SK-N-SH treated with all-trans-retinoic acid at 6 μM for 48 hours (cell line): ENCODE data around the gene CRIP2.

Experiments
- ATAC-seq: fragments of 200-7000 bp; cut with Tn5 transposase; 3 replicates; pipeline ENCODE4 v1.9.1; 2020; ENCODE audit warnings: mild to moderate bottlenecking, moderate library complexity
- ARNTL ChIP-seq: fragments of 450-650 bp; formaldehyde crosslinking; IDR thresholded peaks from 2 replicates; pipeline ENCODE4 v1.5.0; 2020; ENCODE audit warnings: low read depth, mild to moderate bottlenecking, moderate library complexity, borderline replicate concordance
- BACH2 ChIP-seq: fragments of 250-450 bp; sonication (Bioruptor Pico); IDR thresholded peaks from 2 replicates; pipeline ENCODE4 v1.9.0; 2021; ENCODE audit warnings: mild to moderate bottlenecking, borderline replicate concordance
- CSDC2 ChIP-seq: fragments of 250-450 bp; sonication (Bioruptor Pico); IDR thresholded peaks from 2 replicates; pipeline ENCODE4 v1.5.0; 2020; ENCODE audit warnings: mild to moderate bottlenecking, moderate library complexity
- ESRRG ChIP-seq: fragments of 250-450 bp; sonication (Bioruptor Pico); IDR thresholded peaks from 2 replicates; pipeline ENCODE4 v1.6.1; 2021; ENCODE audit warnings: mild to moderate bottlenecking
- ISL1 ChIP-seq: fragments of 250-450 bp; sonication (Bioruptor Pico); IDR thresholded peaks from 2 replicates; pipeline ENCODE4 v2.1.2; 2022; ENCODE audit warnings: mild to moderate bottlenecking, moderate library complexity
- OSR1 ChIP-seq: fragments of 250-450 bp; sonication (Bioruptor Pico); IDR thresholded peaks from 2 replicates; pipeline ENCODE4 v1.8.0; 2022; ENCODE audit warnings: moderate library complexity, mild to moderate bottlenecking, inconsistent platforms
- RARB ChIP-seq: fragments of 250-450 bp; sonication (Bioruptor Pico); IDR thresholded peaks from 2 replicates; pipeline ENCODE4 v1.8.0; 2021; ENCODE audit warnings: mild to moderate bottlenecking, moderate library complexity
- SNAI2 ChIP-seq: fragments of 250-450 bp; sonication (Bioruptor Pico); IDR thresholded peaks from 2 replicates; pipeline ENCODE4 v1.5.0; 2020; ENCODE audit warnings: mild to moderate bottlenecking, moderate library complexity
- TCF4 ChIP-seq: fragments of 250-450 bp; sonication (Bioruptor Pico); IDR thresholded peaks from 2 replicates; pipeline ENCODE4 v1.8.0; 2021; ENCODE audit warnings: mild to moderate bottlenecking, moderate library complexity, borderline replicate concordance
- TOX ChIP-seq: fragments of 250-450 bp; sonication (Bioruptor Pico); IDR thresholded peaks from 2 replicates; pipeline ENCODE4 v1.8.0; 2021; ENCODE audit warnings: mild to moderate bottlenecking, moderate library complexity, borderline replicate concordance
- ZC3H10 ChIP-seq: fragments of 250-450 bp; sonication (Bioruptor Pico); IDR thresholded peaks from 2 replicates; pipeline ENCODE4 v1.5.1; 2021; ENCODE audit warnings: mild to moderate bottlenecking, moderate library complexity
- ZFP3 ChIP-seq: fragments of 250-450 bp; sonication (Bioruptor Pico); IDR thresholded peaks from 2 replicates; pipeline ENCODE4 v1.5.0; 2020; ENCODE audit warnings: mild to moderate bottlenecking, moderate library complexity
- ZNF565 ChIP-seq: fragments of 450-650 bp; formaldehyde crosslinking; conservative IDR thresholded peaks from 2 replicates; pipeline ENCODE4 v1.5.0; 2020; ENCODE audit warnings: low read depth, mild to moderate bottlenecking, moderate library complexity
- ZNF70 ChIP-seq: fragments of 450-650 bp; formaldehyde crosslinking; IDR thresholded peaks from 2 replicates; pipeline ENCODE4 v1.5.0; 2020; ENCODE audit warnings: mild to moderate bottlenecking, moderate library complexity
- TF ChIP-seq, protein P1 (sequence below): fragments of 250-450 bp; sonication (Bioruptor Pico); IDR thresholded peaks from 2 replicates; pipeline ENCODE4 v1.5.0; 2020; ENCODE audit warnings: mild to moderate bottlenecking, moderate library complexity
- TF ChIP-seq, protein P2 (sequence below): fragments of 250-450 bp; sonication (Bioruptor Pico); IDR thresholded peaks from 2 replicates; pipeline ENCODE4 v1.8.0; 2020; ENCODE audit warnings: mild to moderate bottlenecking, moderate library complexity, borderline replicate concordance
- TF ChIP-seq, protein P3 (sequence below): fragments of 250-450 bp; sonication (Bioruptor Pico); IDR thresholded peaks from 2 replicates; pipeline ENCODE4 v1.8.0; 2021; ENCODE audit warnings: low read depth, mild to moderate bottlenecking, moderate library complexity, borderline replicate concordance

The CRIP2 gene

DNA sequence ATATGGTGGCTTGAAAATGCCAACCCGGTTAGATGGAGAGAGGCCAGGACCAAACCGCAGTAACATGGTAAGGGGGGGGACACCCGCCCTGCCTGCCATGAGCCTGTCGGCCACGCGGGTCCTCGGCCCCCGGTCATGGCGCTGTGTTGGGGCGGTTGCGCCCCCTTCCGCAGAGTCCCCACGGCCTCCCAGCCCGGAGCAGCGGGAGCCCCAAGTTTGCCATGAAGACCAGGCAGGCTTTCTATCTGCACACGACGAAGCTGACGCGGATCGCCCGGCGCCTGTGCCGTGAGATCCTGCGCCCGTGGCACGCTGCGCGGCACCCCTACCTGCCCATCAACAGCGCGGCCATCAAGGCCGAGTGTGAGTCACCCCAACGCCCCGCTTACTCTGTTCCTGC is 10.1 kb upstream of the CRIP2 start:
- TF ChIP-seq, protein P1, sequence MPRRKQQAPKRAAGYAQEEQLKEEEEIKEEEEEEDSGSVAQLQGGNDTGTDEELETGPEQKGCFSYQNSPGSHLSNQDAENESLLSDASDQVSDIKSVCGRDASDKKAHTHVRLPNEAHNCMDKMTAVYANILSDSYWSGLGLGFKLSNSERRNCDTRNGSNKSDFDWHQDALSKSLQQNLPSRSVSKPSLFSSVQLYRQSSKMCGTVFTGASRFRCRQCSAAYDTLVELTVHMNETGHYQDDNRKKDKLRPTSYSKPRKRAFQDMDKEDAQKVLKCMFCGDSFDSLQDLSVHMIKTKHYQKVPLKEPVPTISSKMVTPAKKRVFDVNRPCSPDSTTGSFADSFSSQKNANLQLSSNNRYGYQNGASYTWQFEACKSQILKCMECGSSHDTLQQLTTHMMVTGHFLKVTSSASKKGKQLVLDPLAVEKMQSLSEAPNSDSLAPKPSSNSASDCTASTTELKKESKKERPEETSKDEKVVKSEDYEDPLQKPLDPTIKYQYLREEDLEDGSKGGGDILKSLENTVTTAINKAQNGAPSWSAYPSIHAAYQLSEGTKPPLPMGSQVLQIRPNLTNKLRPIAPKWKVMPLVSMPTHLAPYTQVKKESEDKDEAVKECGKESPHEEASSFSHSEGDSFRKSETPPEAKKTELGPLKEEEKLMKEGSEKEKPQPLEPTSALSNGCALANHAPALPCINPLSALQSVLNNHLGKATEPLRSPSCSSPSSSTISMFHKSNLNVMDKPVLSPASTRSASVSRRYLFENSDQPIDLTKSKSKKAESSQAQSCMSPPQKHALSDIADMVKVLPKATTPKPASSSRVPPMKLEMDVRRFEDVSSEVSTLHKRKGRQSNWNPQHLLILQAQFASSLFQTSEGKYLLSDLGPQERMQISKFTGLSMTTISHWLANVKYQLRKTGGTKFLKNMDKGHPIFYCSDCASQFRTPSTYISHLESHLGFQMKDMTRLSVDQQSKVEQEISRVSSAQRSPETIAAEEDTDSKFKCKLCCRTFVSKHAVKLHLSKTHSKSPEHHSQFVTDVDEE = no peak
- TF ChIP-seq, protein P2, sequence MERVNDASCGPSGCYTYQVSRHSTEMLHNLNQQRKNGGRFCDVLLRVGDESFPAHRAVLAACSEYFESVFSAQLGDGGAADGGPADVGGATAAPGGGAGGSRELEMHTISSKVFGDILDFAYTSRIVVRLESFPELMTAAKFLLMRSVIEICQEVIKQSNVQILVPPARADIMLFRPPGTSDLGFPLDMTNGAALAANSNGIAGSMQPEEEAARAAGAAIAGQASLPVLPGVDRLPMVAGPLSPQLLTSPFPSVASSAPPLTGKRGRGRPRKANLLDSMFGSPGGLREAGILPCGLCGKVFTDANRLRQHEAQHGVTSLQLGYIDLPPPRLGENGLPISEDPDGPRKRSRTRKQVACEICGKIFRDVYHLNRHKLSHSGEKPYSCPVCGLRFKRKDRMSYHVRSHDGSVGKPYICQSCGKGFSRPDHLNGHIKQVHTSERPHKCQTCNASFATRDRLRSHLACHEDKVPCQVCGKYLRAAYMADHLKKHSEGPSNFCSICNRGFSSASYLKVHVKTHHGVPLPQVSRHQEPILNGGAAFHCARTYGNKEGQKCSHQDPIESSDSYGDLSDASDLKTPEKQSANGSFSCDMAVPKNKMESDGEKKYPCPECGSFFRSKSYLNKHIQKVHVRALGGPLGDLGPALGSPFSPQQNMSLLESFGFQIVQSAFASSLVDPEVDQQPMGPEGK (CRISPR knock-in tag) = no peak
- TF ChIP-seq TOX (CRISPR knock-in tag) = no peak
- no peak for TF ChIP-seq CSDC2 (CRISPR knock-in tag)
- TF ChIP-seq OSR1 (CRISPR knock-in tag) = no peak
- no peak for TF ChIP-seq ZFP3
- TF ChIP-seq, protein P3, sequence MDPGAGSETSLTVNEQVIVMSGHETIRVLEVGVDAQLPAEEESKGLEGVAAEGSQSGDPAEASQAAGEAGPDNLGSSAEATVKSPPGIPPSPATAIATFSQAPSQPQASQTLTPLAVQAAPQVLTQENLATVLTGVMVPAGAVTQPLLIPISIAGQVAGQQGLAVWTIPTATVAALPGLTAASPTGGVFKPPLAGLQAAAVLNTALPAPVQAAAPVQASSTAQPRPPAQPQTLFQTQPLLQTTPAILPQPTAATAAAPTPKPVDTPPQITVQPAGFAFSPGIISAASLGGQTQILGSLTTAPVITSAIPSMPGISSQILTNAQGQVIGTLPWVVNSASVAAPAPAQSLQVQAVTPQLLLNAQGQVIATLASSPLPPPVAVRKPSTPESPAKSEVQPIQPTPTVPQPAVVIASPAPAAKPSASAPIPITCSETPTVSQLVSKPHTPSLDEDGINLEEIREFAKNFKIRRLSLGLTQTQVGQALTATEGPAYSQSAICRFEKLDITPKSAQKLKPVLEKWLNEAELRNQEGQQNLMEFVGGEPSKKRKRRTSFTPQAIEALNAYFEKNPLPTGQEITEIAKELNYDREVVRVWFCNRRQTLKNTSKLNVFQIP (CRISPR knock-in tag) = no peak
- TF ChIP-seq ESRRG (CRISPR knock-in tag) = no peak
- no peak for TF ChIP-seq RARB (CRISPR knock-in tag)
- TF ChIP-seq ZC3H10 (CRISPR knock-in tag) = no peak
- no peak for TF ChIP-seq ZNF70
- TF ChIP-seq ZNF565 = no peak
- no peak for TF ChIP-seq SNAI2
- TF ChIP-seq ISL1 = no peak
- ATAC-seq = no peak

DNA sequence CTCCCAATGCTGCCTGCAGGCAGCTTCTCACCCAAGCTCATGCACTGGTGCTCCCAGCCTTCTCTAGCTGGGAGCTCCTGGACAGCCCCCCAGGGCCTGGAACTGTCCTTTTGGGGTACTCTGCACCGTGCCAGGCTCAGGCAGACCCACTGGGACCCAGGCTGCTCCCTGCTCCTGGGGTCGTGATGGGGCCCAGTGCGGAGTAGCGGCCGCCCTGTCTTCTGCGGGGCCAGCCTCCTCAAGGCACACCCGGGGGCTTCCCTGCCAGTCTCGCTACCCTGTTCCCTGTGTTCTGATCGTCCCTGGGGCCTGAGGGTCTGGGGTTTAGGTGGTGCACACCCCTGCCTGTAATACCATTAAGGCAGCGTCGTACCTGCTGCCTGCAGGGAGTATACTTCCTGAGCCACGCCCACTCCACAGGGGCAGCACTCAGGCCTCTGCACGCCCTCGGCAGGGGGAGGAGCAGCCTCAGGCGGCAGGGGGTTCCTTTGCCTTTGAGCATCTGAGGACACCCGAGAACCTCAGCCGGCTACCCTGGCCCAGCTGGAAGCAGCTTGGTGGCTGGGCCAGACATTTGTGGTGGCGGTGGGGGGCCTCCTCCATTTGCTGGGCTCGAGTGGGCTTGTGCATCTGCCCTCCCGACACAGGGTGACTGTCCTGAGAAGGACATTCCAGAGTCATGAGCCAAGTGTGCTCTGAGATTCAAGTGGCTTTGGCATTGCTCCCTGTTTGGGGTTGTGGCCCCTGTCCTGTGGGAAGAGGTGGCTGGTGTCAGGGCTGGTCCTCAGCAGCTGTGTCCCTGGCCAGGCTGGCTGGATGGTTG is 9.2 kb upstream of the CRIP2 start:
- TF ChIP-seq, protein P1 = no peak
- TF ChIP-seq SNAI2 (no peak), TCF4 (CRISPR knock-in tag) (no peak), TOX (CRISPR knock-in tag) (no peak), ISL1 (no peak), OSR1 (CRISPR knock-in tag) (no peak), BACH2 (CRISPR knock-in tag) (no peak), ARNTL (no peak), ZC3H10 (CRISPR knock-in tag) (no peak)
- TF ChIP-seq, protein P2 (CRISPR knock-in tag) = no peak
- TF ChIP-seq, protein P3 (CRISPR knock-in tag) = no peak
- TF ChIP-seq, all 23 proteins: peak for 0
- ATAC-seq = no peak
